ENCODE results near the gene STUM. TPM values are rescaled to one million over a fixed set of nuclear protein-coding genes. Genes with fewer than 3 reads are reported as not detected.

The STUM gene
- total RNA-seq, 1 donor from 2014 or later: 0.49 TPM

DNA sequence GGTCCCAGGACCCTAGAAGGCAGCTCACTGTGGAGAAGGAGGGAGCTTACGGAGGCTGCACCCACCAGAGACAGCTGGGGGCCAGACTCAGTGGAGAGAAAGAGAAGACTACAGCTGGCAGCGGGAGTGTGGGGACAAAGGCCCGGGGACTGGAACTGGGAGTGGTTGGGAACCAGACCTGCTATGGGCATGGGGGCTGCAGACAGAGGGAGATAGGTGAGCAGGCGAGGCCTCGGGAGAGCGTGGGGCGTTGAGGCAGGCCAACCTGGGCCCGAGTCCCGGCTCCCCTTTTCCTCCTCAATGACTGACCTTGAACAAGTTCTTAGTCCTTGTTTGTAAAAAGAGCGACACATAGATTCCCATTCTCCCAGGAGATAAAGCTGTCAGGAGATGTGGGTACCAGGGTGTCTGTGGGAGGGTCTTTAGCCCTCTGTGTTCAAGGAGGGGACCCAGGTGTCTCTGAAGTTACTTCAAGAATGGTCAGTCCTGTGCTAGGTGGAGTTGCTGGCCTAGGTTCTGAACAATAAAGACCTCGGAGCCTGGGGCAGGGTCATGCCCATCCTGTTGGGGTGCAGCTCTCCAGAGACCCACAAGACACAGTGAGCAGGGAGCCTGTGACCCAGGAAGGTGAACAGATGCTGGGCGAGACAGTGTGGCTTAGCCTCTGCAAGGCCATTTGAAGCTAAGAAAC, 102.6 kb downstream of the STUM start:
- DNase-seq (no peak), ATAC-seq (no peak)
- H3K9me3 ChIP-seq: no peaks in the 10 kb centered on the region
- H3K4me1 ChIP-seq: peaks cover 47% of the 10 kb centered on the region
- no peaks in the 10 kb centered on the region for H3K27me3 ChIP-seq
- H3K4me3 ChIP-seq: no peak overlapping the region
- no peak for TF ChIP-seq CTCF (IDR thresholded peaks at IDR 0.05)
- no peak overlapping the region for H3K27ac ChIP-seq
- peaks cover 24% of the 10 kb centered on the region for H3K36me3 ChIP-seq
- intact Hi-C loops (cut with DNase I): no loop called here

GRCh38 chr1:226651732-226652105, 103.2 kb downstream of the STUM start:
- no peaks in the 10 kb centered on the region for H3K27me3 ChIP-seq
- H3K9me3 ChIP-seq: no peaks in the 10 kb centered on the region
- no peak for DNase-seq
- no peak overlapping the region for H3K27ac ChIP-seq
- intact Hi-C loops (cut with DNase I): no loop called here
- TF ChIP-seq CTCF (IDR thresholded peaks at IDR 0.05): no peak
- H3K36me3 ChIP-seq: peaks cover 20% of the 10 kb centered on the region
- no peak overlapping the region for H3K4me3 ChIP-seq
- ATAC-seq: no peak
- peaks cover 53% of the 10 kb centered on the region for H3K4me1 ChIP-seq

- Histone ChIP-seq H3K9me3 (no peaks in the 10 kb centered on the region), H3K36me3 (peaks cover 11% of the 10 kb centered on the region), H3K27me3 (no peaks in the 10 kb centered on the region), H3K4me1 (peaks cover 62% of the 10 kb centered on the region), H3K27ac (no peak overlapping the region), H3K4me3 (no peak overlapping the region)
- DNase-seq (no peak), ATAC-seq (no peak)
- intact Hi-C loops (cut with DNase I): no loop called here
- no peak for TF ChIP-seq CTCF (IDR thresholded peaks at IDR 0.05)
Observed at GRCh38 chr1:226652613-226653012, 104.0 kb downstream of the STUM start.

GRCh38 chr1:226653311-226653921, 104.9 kb downstream of the STUM start:
- peak; percentile 1 for ATAC-seq
- no peak overlapping the region for H3K4me3 ChIP-seq
- H3K36me3 ChIP-seq: peaks cover 3% of the 10 kb centered on the region
- H3K4me1 ChIP-seq: peaks cover 67% of the 10 kb centered on the region
- no peak for DNase-seq
- no peaks in the 10 kb centered on the region for H3K9me3 ChIP-seq
- H3K27me3 ChIP-seq: no peaks in the 10 kb centered on the region
- peak overlapping the region; percentile 66 for H3K27ac ChIP-seq
- no peak for TF ChIP-seq CTCF (IDR thresholded peaks at IDR 0.05)
- intact Hi-C loops (cut with DNase I): no loop called here

GRCh38 chr1:226654046-226654667, 105.6 kb downstream of the STUM start:
- DNase-seq: no peak
- no peaks in the 10 kb centered on the region for H3K9me3 ChIP-seq
- TF ChIP-seq CTCF (IDR thresholded peaks at IDR 0.05): no peak
- no peaks in the 10 kb centered on the region for H3K27me3 ChIP-seq
- H3K4me3 ChIP-seq: no peak overlapping the region
- H3K4me1 ChIP-seq: peaks cover 70% of the 10 kb centered on the region
- no peaks in the 10 kb centered on the region for H3K36me3 ChIP-seq
- no peak for ATAC-seq
- intact Hi-C loops (cut with DNase I): no loop called here
- peak overlapping the region; percentile 66 for H3K27ac ChIP-seq
